HG02571 (cell line): Measurements from ENCODE around the gene TOX3.

Experiments
- ATAC-seq: cut with Tn5 transposase; IDR thresholded peaks from one replicate; pipeline ENCODE4 v1.9.1; 2021; ENCODE audit warnings: mild to moderate bottlenecking, moderate library complexity; ENCODE audit not compliant: unreplicated experiment

The TOX3 gene

DNA sequence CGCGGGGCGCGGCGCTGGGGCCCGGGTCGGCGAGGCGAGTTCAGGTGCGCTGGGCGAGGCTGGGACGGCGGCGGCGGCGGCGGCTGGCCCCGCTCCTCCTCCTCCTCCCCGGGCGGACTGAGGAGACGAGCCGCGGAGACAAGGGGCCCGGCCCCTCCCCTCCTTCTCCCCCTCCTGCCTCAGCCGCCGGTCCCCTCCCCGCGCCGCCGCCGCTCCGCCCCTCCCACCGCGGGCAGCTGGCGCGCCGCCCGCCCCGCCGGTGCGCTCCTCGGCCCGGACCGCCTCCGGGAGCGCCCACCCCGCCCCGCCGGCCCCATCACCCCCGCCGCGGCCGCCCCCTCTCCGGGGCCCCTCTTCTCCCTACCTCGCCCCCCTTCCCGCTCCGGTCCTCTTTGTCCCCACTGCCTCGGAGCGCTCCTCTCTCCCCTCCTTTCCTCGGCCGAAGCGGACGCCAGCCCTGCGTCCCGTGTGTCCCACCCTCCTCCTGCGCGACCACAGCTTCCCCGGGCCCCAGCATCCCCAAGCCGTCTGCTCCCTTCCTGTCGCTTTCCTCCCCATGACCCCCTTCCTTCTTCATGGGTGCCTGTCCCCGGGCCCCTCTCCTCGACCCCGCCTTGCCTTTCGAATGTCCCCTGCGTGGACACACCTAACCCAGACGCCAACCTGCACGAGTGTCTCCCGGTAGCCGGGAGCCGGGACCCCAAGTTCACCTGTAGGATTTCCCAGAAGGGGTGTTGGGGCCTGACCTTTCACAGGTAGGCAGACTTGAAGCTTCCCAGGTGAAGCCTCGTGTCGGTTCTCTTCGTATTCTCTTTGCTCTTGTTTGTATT lies at the start of gene TOX3:
Gene TOX3 (minus strand): TSS at position 140 of the 830 bp plus-strand sequence. CDS start 420 bp downstream, outside the sequence.
- no peak for ATAC-seq

DNA sequence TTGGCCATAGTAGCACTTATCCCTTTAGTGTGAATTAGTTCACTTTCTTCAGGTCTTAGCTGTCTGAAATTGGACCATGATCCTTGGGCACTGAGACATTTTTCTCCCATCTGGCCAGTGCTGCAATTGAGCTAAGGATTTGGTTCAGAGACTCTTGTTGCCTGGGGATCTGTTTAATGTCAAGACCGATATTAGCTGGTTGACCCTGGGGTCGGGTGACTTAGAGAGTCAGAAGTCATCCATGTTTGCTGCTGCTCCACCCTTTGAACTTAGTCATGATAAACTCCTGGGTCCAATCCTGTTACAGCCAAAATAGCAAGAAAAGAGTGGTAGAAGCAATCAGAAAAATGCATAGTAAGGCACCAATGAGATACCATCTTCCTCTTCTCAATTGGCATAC lies 45.8 kb upstream of the TOX3 start:
- no peak for ATAC-seq

DNA sequence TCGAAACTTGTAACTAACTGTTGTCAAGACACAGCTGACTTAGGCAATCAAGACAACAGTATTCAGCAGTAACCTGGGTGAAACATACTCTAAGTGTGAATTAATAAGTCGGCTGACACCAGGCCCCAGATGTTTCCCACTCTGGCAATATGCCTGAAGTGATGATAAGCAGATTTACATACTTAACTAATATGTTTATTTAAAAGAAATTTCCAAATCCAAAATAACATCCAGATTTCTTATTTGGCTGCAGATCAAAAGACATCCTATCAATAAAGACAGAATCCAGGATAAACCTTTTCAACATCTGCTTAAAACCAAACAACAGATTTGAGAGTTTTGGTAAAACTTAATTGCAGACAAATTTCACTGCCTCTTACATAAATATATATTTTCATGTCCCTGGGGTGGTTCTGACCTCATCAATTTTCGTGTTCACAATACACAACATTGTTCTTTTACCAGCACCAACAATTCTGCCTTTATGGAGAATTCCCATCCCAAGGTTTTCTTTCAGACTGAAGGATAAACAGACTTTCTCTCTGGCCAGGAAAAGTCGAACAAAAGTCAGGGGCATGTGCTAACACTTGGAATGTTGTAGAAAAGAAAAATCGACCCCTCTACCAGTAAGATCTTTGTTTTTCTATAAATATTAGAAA lies 45.1 kb upstream of the TOX3 start:
- no peak for ATAC-seq

DNA sequence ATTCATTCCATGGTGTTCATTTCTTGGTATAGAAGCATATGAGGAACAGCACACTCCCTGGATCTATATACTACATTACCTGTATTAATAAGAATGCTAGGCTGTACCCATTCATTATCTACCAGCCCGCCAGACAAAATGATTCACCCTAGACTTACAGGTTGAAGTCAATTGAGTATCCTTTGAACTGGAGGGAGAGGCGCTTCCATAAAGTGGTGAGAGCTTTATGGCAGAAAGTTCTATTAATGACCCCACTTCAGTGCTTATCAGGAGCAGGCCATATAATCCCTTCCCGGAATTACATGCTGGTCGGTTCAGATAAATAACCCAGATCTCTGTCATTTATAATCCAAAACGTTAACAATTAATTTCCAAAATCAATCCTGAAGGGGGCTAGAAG lies 44.5 kb upstream of the TOX3 start:
- no peak for ATAC-seq

DNA sequence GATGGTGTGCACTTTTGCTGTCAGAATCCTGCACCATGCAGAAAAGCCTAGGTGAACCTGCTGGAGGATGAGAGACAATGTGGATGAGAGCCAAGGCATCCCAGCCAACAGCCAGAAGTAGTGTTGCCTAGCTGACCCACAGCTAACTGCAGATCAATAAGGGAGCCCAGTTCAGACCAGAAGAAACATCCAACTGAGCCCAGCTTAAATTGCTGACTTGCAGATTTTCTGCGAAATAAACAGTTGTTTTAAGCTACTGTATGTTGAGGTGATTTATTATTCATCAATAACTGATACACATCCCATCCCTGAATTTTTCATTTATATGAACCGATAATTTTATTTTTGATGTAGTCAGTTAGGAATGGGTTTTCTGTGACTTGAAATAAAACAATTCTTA lies 39.2 kb upstream of the TOX3 start:
- no peak for ATAC-seq

DNA sequence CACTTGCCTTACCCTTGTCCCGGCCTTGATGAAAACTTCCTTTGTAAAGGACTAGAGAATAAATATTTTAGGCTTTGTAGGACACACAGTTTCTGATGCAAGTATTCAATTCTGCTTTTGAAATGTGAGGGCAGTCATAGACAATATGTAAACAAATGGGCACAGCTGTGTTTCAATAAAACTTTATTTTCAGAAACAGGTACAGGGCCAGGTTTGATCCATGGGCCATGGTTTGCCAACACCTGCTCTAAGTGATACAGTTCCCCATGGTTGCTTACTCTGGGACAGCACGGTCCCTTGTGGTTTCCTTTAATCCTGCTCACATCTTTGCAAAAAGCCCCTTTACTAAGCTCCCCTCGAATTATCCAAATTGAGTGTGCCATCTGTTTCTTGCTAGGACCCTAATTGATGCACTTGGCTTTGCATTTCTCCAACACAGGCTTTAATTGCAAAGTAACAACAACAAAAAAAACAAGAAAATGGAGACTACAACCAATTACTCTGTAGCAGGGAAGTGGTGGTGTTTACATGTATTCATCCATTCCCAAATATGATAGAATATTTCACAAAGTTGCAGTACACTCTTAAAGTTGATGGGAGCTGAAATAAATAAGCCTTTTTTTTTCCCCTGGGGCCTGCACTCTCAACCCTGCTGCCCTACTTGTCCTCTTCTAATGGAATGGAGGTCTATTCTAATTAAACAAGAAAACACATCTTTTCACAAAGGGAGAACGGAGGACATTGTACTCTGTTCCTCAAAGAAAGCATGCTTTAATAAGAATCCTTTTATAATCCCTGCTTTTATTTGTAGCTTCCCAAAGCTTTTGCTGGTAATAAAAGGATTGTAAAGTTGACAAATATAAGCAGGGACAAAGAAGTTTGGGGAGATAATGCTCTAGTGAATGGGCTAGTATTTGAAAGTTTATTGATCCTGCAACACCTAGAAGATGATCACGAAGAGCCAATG lies 37.7 kb upstream of the TOX3 start:
- ATAC-seq, result no peak

DNA sequence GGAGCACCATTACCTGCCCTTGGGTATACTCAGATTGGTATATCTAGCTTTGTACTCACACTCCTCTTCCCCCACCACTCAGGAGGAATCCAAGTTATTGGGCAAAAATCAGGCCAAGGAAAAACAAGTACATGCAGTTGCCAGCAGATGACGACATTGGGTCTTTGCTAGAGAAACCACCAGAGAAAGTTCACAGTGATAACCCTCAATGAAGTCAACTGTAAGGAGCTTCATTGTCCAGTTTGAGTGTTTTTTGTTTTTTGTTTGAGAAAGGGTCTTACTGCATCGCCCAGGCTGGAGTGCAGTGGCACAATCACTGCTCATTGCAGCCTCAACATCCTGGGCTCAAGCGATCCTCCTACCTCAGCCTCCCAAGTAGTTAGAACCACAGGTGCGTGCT lies 34.6 kb upstream of the TOX3 start:
- ATAC-seq, result no peak

DNA sequence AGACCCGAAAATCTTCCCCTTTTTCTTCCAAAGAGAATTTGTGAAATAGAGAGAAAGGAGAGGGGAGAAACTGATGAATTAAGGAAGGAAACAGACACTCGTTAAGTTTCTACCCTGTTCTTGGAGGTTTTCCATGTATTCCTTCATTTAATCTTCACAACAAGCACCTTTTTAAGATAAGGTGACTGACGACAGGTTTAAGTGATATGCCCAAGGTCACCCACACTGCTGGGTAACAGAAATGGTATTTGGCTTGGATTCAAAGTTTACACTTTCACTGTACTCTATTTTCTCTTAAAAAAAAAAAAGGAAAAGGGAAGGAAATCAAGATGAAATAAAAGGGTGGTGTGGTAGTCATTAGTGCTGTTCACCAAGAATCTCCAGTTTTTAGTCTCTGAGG lies 33.5 kb upstream of the TOX3 start:
- no peak for ATAC-seq

DNA sequence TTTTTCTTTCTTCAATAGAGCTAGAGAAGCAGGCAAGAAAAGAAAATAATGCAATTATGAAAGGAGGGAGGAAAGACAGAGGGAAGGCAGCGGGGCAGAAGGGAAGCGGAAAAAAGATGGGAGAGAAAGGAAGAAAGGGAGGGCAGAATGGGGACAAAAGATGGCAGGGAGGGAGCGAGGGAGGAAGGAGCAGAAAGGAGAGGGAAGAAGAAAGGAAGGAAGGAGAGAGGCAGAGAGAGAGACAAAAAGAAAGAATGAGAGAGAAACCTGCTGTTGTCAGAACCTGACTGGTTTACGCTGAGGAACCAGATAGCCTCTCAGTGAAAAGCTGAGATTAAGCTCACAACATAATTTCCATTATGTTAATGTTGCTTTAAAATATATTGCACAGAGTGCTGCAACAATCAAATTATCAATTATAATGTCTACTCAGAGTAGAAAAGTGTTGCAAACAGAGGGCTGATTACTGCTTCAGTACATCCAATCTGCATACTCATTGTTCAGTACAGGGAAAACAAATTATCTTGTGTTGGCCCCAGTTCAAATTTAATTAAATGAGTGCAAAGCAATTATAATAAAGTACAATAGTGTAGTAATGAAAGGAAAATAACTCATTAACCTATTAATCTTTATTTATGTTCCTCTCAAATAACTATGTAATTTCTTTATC lies 32.0 kb upstream of the TOX3 start:
- ATAC-seq, result no peak

DNA sequence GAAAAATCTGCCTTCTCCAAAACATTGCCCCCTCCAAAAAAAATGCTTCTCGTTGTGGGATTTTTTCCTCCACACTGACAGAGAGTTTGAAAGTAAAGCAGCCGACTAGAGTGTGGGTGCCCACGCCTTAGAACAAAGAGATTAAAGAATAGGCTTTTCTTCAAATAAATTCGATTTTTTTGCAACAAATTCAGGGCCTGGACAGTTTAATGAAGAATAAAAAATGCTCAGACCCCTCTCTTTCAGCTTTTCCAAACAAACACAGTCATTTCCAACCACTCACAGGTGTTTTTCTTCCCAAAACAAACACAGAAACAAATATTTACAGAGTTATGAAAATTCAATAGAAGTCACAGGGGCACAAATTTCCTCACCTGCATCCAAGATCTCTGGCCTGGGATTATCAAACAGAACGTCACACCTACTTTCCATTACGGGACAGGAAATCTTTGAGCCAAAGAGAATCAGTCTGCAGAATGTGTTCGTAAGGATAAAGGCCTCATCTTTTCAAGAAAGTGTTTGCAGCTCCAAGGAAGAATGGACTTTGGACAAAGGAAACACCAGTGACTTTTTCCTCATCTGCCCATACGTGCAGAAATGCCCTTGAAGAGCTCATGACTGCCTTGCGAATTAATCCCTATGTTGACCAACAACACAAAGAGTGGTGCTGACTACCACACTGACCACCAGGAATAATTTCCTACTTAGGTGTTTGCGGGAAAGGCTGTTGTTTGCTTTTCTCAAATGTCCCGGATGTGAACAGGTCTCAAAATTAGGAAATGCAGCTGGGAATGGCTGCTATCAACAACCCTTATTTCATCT lies 31.3 kb upstream of the TOX3 start:
- ATAC-seq, result no peak

DNA sequence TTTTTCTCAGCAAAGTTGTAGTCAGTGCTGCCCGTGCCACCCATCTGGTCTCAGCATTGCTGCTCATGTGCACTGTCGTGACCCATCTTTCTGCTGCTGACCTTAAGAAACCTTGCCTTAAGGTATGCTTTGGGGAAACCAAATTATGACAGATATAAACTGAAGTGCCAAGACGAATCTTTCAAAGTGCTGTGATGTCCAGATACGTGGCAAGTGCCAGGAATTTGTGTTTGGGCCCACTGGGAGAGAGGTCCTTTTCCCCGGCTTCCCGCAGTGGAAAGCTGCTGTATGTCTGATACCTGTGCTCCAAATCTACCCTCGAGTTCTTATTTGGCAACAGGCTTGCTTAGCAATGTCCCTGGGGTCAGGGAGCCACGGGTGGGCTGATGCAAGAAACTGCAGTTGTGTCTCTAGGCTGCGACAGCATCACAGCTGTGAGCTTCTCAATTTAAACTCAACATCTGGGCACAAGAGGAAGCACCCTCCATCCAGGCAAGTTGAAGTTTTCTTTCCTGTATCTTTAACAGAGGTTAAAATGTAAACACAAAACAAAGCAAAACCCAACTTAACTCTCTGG lies 30.3 kb upstream of the TOX3 start:
- ATAC-seq, result no peak

DNA sequence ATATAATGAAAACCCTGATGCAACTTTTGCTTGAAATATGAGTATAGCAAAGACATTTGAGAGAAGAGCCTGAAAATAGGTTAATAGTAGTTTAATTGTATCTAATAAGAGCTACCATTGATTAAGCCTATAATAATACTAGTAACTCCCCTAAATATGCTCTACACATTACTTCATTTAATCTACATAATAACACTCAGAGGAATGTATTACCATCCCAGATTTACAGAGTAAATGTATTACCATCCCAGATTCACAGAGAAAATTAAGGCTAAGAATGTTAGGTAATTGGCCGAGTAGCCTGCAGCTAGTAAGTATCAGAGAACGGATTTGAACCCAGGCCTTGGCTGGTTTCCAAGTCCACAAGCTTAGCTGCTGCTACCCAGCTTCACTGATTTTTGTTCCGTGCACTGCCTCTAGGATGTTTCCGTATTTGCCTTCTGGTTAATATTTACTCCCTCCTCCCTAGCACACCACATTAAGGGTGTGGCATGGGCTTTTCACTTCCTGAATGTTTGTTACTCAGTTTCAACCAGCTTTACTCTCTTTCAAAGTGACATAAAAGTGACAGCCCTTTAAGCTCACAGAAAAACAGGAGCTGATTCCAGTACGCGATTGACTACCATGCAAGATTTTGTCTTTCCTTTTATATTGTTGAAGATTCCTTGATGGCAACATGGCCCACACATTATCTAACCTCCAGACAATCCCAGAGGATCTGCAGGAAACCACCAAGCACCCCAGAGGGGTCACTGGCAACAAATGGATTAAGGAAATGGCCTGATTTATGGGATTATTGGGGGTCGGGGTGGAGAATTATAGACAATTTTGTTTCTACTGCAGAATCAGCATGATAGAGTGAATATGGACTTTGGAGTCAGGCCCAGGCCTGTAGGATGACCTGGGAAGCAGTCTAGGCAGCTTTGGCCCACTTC lies 26.7 kb upstream of the TOX3 start:
- no peak for ATAC-seq

DNA sequence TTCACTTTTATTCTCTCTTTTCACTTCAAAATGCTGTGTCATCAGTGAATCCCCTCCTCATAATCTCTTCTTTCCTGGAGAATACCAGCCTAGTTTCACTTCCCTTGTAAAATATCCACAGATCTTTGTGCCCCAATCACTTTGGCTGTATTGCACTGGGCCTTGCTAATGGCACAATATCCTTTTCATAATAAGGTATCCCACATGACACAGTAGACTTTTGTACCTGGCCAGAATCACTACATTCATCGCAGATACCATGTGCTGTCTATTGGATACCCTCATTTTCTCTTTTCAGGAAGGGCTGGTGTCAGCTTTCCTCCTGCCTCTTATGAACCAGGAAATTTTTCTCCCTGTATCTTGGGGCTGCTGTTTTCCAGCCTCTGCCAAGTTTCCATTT lies 25.7 kb upstream of the TOX3 start:
- no peak for ATAC-seq

DNA sequence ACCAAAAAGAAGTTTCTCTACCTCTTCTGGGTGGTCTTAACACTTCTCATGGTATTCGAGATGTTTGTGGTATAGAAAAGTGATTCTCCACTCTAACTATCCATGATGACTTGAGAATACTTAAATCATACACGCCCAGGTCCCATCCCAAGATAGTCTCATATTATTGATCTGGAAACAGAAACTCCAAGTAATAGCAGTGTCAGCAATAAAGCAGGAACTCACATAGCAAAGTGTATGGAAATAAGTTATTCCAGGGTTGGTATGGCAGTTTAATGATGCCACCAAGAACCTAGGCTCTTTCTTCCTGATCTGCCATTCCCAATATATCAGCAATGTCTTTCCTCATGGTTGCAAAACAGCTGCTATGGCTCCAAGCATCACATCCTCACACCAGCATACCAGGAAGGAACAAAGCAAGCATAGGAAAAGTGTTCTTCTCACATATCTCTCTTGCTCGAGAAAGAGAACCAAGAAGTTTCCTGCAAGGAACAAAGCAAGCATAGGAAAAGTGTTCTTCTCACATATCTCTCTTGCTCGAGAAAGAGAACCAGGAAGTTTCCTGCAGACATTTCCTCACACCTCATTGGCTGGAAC lies 23.6 kb upstream of the TOX3 start:
- ATAC-seq, result no peak

DNA sequence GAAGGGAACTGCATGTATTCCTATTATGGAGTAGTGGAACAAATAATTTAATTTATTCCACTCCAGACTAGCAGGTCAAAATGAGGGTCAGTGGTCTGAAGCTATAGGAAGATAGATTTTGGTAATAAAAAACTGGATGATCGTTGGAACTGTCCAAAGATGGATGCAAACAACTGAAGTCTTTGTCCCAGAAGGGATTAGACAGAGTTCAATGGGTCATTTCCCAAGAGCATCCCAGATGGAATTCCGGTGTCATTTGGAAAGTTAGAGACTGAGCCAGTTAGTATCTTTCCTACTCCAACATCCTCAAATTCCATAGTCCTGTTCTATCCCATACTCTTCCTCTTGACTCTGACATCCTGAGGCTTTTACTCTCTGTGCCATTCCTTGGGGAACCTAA lies 22.8 kb upstream of the TOX3 start:
- ATAC-seq, result no peak

DNA sequence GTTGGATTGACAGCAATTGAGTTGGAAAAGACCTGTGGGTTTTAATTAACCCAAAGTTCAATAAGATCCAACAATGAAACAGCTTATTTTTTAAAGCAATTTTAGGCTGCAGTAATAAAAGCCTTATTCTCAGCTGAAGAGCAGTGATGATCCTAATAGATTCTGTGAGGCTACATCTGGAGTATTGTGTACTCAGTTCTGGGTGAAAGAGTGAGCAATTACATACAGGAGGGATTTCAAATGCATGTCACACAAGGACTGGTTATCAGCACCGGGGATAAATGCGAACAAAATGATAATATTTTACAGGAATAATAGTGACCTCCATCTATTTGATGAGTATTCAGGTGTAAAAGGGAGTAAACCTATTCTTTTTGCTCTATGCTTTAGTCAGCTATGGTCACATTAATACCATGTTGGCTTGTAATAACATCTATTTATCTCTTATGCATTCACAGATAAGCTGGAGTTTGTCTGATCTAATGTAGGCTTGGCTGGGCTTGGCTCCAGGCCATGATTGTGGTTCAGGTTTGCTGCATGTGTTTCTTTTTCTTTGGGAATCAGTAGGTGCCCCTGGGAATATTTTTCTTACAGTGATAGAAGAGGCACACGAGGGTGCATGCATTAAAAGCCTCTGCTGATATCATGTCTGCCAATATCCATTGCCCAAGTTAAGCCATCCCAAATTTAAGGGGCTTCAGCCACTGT lies 22.2 kb upstream of the TOX3 start:
- no peak for ATAC-seq

DNA sequence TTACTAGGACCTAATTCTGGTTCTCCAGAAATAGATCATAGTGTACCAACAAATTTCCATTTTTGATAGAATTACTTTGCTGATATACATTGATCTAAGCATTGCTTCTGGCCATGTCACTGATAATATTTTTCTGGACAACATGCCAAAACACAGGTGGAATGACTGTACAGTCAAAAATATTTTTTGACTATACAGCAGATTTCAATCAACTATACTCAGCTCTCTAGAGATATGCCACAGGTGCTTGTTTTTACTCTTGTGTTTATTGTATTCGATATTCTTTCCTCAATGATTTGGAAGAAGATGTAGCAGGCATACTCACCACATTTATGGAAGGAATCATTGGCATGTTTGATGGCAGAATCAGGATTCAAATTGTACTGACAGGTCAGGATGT lies 21.6 kb upstream of the TOX3 start:
- ATAC-seq, result no peak

DNA sequence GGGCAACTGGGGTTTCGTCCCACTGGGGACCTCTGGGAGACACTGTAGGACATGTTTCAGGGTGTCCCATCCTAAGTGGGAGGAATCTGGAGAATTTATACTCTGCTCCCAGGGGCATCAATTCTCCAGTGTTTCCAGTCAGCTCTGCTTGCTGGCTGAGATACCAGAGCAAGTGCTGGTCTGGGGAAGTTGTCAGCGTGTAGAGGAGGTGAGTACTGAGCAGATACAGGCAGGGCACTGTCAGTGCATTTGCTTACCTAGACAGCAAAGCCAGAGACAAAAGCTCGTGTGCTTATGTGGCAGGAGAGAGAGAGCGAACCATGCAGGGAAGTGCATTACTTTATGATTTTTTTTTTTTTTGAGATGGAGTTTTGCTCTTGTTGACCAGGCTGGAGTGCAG lies 20.2 kb upstream of the TOX3 start:
- ATAC-seq, result no peak
